Subcutaneous adipose tissue (tissue), 4 donors: ENCODE results near the gene FES. TPM values are rescaled to one million over a fixed set of nuclear protein-coding genes. Genes with fewer than 3 reads are reported as not detected.

Experiments
- CTCF ChIP-seq: fragments of 450-650 bp; IDR thresholded peaks from one replicate; pipeline ENCODE4 v1.5.1; 2016; ENCODE audit warnings: low read depth, mild to moderate bottlenecking, control low read depth, antibody characterized with exemption, moderate library complexity
- total RNA-seq, 4 donors: library from RNA; depleted of rRNA; stranded (reverse); fragments of >200 nt; gene quantifications; one replicate each; pipeline ENCODE4 v1.1.0, GENCODE V29; 2016

The FES gene
- total RNA-seq, 4 donors from 2014 or later = 37.5 to 85.2 (median 75.8) TPM

GRCh38 chr15:90931575-90931827, 47.2 kb downstream of the FES start:
- TF ChIP-seq CTCF = no peak

GRCh38 chr15:90931828-90932659, 47.7 kb downstream of the FES start, which contains the start of gene HDDC3:
Gene HDDC3 (minus strand): TSS chr15:90932549. CDS start chr15:90932540, 9 bp downstream.
- TF ChIP-seq CTCF = no peak

- no peak for TF ChIP-seq CTCF
Measured at GRCh38 chr15:90932660-90932991, 48.3 kb downstream of the FES start.

- TF ChIP-seq CTCF = no peak
Measured at GRCh38 chr15:90933301-90933700, 49.0 kb downstream of the FES start.

GRCh38 chr15:90934256-90934948, 50.1 kb downstream of the FES start:
- TF ChIP-seq CTCF = no peak

GRCh38 chr15:90934949-90935751, 50.8 kb downstream of the FES start, which contains the start of gene UNC45A:
Gene UNC45A (plus strand): TSS chr15:90935285. CDS start chr15:90935325, 40 bp downstream.
- TF ChIP-seq CTCF = no peak

- TF ChIP-seq CTCF = no peak
Measured at GRCh38 chr15:90936823-90937222, 52.5 kb downstream of the FES start.
